Astrocyte of the spinal cord (primary cell): ENCODE results near the gene ZNF532.

Source experiments
- DNase-seq: peaks from one replicate; pipeline ENCODE4 v3.0.0; 2011; ENCODE audit warnings: low read depth, low spot score
- H3K4me3 ChIP-seq: 2 replicates; pipeline ENCODE4 v1.5.1; 2011; ENCODE audit warnings: low read depth, mild to moderate bottlenecking, low read length, moderate library complexity
- in situ Hi-C: cut with HindIII; loops from 2 replicates; pipeline ENCODE4 v1.10.0; 2017; ENCODE audit warnings: low sequenced_read_pairs
- TF ChIP-seq, protein P1 (sequence below): IDR thresholded peaks from 2 replicates; pipeline ENCODE4 v1.5.1; 2012; ENCODE audit warnings: low read depth, mild to moderate bottlenecking, low read length, inconsistent platforms

Gene ZNF532

DNA sequence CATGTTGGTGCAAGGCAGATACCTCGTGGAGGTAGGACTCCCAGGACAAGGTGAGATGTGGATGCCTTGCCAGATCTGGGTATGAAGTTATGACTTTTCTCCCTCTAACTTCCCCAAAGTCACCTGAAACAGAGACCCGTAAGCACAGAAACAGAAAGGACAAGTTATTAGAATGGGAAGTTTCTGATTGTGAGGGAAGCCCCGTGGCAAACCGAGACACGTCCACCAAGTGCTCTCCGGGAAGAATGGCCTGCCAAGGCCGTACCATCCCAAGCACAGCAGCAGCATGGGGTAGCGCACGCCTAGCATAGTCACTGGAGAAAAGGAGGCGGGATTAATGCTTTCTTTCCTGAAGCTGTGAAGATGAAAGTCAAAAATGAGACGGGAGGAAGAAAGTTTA lies 110.6 kb downstream of the ZNF532 start:
- H3K4me3 ChIP-seq: no peak overlapping the region
- no peak for DNase-seq
- in situ Hi-C loops: no loop called here
- TF ChIP-seq, protein P1, sequence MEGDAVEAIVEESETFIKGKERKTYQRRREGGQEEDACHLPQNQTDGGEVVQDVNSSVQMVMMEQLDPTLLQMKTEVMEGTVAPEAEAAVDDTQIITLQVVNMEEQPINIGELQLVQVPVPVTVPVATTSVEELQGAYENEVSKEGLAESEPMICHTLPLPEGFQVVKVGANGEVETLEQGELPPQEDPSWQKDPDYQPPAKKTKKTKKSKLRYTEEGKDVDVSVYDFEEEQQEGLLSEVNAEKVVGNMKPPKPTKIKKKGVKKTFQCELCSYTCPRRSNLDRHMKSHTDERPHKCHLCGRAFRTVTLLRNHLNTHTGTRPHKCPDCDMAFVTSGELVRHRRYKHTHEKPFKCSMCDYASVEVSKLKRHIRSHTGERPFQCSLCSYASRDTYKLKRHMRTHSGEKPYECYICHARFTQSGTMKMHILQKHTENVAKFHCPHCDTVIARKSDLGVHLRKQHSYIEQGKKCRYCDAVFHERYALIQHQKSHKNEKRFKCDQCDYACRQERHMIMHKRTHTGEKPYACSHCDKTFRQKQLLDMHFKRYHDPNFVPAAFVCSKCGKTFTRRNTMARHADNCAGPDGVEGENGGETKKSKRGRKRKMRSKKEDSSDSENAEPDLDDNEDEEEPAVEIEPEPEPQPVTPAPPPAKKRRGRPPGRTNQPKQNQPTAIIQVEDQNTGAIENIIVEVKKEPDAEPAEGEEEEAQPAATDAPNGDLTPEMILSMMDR: no peak

DNA sequence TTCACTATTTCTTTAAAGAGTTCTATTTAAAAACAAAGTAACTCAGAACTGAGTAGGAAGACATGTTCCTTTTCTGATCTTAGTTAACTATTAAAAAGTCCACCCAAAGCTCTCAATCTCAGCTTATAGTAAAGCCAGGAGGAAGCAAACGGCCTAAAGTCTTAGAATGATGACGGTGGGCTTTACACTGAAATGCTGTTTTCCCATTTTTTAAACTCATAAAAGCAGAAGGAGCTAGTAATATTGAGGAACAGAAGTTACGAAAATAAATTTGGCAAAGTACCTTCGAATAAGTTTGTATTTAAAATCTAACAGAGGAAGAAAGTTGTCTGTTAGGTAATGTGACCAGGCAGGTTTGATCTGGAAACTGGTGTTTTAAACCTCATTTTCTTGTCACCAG lies 111.1 kb downstream of the ZNF532 start:
- in situ Hi-C loops: no loop called here
- TF ChIP-seq, protein P1: no peak
- DNase-seq: no peak
- no peak overlapping the region for H3K4me3 ChIP-seq

DNA sequence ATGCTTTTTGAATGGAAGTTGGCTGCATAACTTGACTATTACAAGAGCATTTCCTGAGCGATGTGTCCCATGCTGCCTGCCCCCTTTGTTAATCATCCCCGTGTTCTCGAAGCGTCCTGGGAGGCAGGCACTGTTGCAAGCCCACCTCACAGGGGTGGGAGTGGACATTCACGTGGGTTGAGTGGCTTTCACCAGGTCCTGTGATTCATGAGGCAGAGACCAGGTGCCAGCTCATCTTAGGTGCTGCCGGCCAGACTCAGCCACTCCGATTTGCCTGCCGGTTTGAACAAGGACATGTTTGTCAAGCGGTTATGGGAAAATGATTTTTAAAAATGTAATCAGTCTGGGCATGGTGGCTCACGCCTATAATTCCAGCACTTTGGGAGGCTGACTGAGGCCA lies 112.5 kb downstream of the ZNF532 start:
- DNase-seq: no peak
- H3K4me3 ChIP-seq: no peak overlapping the region
- in situ Hi-C loops: no loop called here
- TF ChIP-seq, protein P1: no peak

DNA sequence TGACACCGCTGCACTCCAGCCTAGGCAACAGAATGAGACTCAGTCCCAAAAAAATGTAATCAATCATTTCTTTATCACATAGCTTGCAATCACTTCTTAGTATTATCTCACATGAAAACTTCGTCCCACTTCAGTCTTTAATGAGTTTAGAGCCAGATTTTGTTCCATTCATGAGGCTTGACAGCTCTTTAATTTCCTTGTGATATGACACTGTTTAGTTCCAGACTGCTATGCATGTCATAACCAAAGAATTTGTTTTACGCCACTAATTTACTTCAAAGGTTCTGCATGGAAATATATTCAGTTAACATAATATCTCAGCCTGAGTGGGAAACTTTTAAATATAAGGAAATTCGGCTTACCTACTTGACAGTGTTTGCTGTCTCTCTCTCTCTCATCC lies 113.1 kb downstream of the ZNF532 start:
- TF ChIP-seq, protein P1: no peak
- H3K4me3 ChIP-seq: no peak overlapping the region
- no peak for DNase-seq
- in situ Hi-C loops: no loop called here

DNA sequence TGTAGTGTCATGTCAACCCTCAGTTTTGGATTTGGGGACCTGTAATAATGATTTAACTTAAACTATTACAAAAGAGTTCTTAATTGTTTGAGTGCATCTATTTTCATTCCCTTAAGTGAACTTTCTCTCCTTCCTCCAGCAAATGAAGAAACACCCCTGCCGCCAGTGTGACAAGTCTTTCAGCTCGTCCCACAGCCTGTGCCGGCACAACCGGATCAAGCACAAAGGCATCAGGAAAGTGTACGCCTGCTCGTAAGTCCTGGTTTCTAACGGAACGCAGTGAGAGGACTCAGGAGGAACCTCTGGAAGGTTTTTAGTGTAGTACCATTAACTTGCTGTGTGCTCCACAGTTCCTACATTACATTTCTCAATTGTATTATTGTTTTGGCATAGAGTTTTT lies 114.2 kb downstream of the ZNF532 start:
- in situ Hi-C loops: no loop called here
- TF ChIP-seq, protein P1: no peak
- H3K4me3 ChIP-seq: no peak overlapping the region
- DNase-seq: no peak

DNA sequence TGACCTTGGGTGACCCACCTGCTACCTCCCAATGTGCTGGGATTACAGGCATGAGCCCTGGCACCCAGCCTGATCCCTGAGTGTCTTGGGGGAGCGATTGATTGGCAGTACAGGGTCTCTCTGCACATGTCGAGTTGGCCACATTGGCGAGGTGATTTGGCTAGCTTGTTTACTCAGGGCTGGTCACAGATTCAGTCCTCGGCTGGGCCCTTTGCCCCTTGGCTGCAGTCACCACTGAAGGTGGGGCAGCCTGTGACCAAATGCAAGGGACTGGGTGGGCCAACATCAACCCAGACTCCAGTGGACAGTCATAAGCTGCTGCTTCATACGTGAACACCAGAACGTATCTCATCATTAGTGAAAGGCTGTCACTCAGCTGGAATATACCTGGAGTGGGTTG lies 114.9 kb downstream of the ZNF532 start:
- no peak overlapping the region for H3K4me3 ChIP-seq
- TF ChIP-seq, protein P1: no peak
- DNase-seq: no peak
- in situ Hi-C loops: no loop called here

DNA sequence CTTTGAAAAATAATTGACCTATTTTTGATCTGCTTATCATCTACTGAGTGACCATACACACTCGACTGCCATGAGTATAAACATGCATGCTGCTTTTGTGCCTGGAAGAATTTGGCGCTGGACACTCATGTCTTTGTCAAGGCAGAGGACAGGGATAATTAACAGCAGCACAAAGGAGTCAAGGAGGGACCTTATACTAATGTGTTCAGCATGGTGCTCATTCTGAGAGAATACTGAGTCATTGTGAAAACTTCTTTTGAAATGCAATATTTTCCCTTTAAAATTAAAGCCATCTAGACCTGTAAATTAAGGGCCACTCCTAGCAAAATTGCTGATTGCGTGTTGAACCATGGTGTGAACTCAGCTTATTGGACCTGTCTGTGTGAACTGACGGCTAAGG lies 116.3 kb downstream of the ZNF532 start:
- no peak for DNase-seq
- TF ChIP-seq, protein P1: no peak
- no peak overlapping the region for H3K4me3 ChIP-seq
- in situ Hi-C loops: no loop called here
